Osteoblast (primary cell): ENCODE results near the gene WDFY4. TPM values are rescaled to one million over a fixed set of nuclear protein-coding genes. Genes with fewer than 3 reads are reported as not detected.

ENCODE experiments used
- DNase-seq: peaks from one replicate; pipeline ENCODE4 v3.0.0; 2011; ENCODE audit warnings: low spot score, mixed read lengths; ENCODE audit not compliant: insufficient read length; ENCODE audit errors: missing footprints
- H2AFZ ChIP-seq: 2 replicates; pipeline ENCODE4 v1.6.0; 2011; ENCODE audit warnings: mild to moderate bottlenecking, low read length
- H3K27ac ChIP-seq: 2 replicates; pipeline ENCODE4 v1.5.1; 2011; ENCODE audit warnings: mild to moderate bottlenecking, low read depth, low read length, moderate library complexity
- H3K27me3 ChIP-seq: 2 replicates; pipeline ENCODE4 v1.6.0; 2012; ENCODE audit warnings: mild to moderate bottlenecking, control low read depth, inconsistent platforms, low read length, moderate library complexity; ENCODE audit not compliant: insufficient read depth
- H3K36me3 ChIP-seq: 2 replicates; pipeline ENCODE4 v1.5.1; 2011; ENCODE audit warnings: mild to moderate bottlenecking, low read length, control low read depth, moderate library complexity; ENCODE audit not compliant: insufficient read depth
- H3K4me1 ChIP-seq: 2 replicates; pipeline ENCODE4 v1.5.1; 2011; ENCODE audit warnings: mild to moderate bottlenecking, low read length, control low read depth, moderate library complexity; ENCODE audit not compliant: insufficient read depth
- H3K4me2 ChIP-seq: 2 replicates; pipeline ENCODE4 v1.6.0; 2011; ENCODE audit warnings: mild to moderate bottlenecking, low read length; ENCODE audit not compliant: insufficient read depth
- H3K4me3 ChIP-seq: fragments of 200-600 bp; sonication (generic); 3 replicates; pipeline ENCODE4 v1.5.1; 2012; ENCODE audit warnings: mild to moderate bottlenecking, low read length, inconsistent platforms; ENCODE audit not compliant: insufficient read depth
- H3K79me2 ChIP-seq: 2 replicates; pipeline ENCODE4 v1.6.0; 2012; ENCODE audit warnings: mild to moderate bottlenecking, low read length, control low read depth, inconsistent platforms; ENCODE audit not compliant: insufficient read depth
- H3K9me3 ChIP-seq: 2 replicates; pipeline ENCODE4 v1.5.1; 2011; ENCODE audit warnings: low read depth, low read length, control low read depth
- H4K20me1 ChIP-seq: 2 replicates; pipeline ENCODE4 v1.6.0; 2012; ENCODE audit warnings: mild to moderate bottlenecking, low read length, control low read depth; ENCODE audit not compliant: insufficient read depth
- total RNA-seq: library from RNA; depleted of rRNA; stranded (reverse); fragments of >200 nt; gene quantifications from 2 replicates; pipeline ENCODE4 v1.2.3, GENCODE V29; 2012
- TF ChIP-seq, protein P1 (sequence below): IDR thresholded peaks from 2 replicates; pipeline ENCODE4 v1.5.1; 2011; ENCODE audit warnings: mild to moderate bottlenecking, low read depth, low read length, moderate library complexity; ENCODE audit errors: extremely low read depth

The WDFY4 gene
- total RNA-seq, 1 donor = 0.36 TPM

DNA sequence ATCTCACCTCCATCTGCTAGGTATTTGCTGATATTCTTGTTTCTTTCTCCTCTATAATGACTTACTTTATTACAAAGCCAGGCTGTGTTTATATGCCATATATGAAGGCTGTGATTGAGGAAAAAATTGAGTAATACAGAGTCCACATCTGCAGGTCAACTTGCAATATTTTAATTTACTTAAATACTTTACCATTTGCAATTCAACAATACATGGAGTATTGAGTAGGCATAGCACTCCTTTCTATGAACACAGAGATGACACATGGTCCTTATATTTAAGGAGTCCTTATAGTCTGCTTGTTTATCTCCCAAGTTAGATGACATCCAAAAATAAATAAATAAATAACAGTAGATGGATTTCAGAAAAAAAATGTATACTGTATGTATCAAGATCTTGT is 158.5 kb downstream of the WDFY4 start:
- Histone ChIP-seq H3K27me3 (peaks cover 11% of the 10 kb centered on the region), H3K4me3 (no peak overlapping the region), H2AFZ (no peak overlapping the region), H3K4me1 (no peaks in the 10 kb centered on the region), H3K9me3 (no peaks in the 10 kb centered on the region), H3K79me2 (no peaks in the 10 kb centered on the region), H3K4me2 (no peak overlapping the region), H3K36me3 (no peaks in the 10 kb centered on the region), H4K20me1 (no peaks in the 10 kb centered on the region), H3K27ac (no peak overlapping the region)
- DNase-seq = no peak
- TF ChIP-seq, protein P1, sequence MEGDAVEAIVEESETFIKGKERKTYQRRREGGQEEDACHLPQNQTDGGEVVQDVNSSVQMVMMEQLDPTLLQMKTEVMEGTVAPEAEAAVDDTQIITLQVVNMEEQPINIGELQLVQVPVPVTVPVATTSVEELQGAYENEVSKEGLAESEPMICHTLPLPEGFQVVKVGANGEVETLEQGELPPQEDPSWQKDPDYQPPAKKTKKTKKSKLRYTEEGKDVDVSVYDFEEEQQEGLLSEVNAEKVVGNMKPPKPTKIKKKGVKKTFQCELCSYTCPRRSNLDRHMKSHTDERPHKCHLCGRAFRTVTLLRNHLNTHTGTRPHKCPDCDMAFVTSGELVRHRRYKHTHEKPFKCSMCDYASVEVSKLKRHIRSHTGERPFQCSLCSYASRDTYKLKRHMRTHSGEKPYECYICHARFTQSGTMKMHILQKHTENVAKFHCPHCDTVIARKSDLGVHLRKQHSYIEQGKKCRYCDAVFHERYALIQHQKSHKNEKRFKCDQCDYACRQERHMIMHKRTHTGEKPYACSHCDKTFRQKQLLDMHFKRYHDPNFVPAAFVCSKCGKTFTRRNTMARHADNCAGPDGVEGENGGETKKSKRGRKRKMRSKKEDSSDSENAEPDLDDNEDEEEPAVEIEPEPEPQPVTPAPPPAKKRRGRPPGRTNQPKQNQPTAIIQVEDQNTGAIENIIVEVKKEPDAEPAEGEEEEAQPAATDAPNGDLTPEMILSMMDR = no peak

DNA sequence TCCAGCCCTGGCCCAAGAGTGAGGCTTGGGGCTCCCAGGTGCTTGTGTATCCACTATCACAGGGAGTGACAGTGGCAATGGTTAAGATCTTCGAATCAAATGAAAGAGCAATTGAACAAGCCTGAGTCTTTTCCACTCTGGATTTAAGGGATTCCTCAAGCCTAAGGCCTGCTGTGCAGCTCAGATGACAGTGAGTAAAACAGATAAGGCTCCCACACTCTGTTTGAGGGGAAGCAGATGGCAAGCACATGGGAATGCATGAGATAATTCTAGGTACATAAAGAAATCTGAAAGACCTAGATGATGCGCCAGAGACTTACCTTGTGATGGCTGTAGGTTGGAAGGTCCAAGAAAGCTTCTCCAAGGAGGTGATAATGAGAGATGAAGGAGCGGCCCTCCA is 159.9 kb downstream of the WDFY4 start:
- no peak overlapping the region for H3K4me2 ChIP-seq
- no peak overlapping the region for H2AFZ ChIP-seq
- peaks cover 11% of the 10 kb centered on the region for H3K27me3 ChIP-seq
- no peaks in the 10 kb centered on the region for H3K4me1 ChIP-seq
- TF ChIP-seq, protein P1 = no peak
- no peak overlapping the region for H3K27ac ChIP-seq
- no peak overlapping the region for H3K4me3 ChIP-seq
- H3K9me3 ChIP-seq = no peaks in the 10 kb centered on the region
- DNase-seq = peak; percentile 44
- H3K36me3 ChIP-seq = no peaks in the 10 kb centered on the region
- H3K79me2 ChIP-seq = no peaks in the 10 kb centered on the region
- no peaks in the 10 kb centered on the region for H4K20me1 ChIP-seq

DNA sequence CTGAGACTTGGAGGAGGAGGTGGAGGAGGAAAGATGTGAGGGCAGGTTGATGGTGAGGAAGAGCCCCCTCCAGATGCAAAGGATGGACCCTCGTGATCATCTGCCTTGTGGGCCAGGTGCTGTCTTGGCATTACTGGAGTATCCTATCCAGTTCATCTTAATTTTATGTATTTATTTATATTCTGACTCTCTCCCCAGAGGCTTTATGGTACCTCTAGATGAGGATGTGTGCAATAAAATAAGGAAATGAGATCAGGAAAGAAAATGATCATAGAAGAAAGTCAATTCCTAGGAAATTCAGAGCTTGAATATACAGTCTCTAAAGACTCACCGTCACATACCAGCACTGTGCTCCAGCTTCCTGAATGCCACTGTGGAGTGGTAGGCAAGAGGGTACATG is 160.8 kb downstream of the WDFY4 start:
- DNase-seq = no peak
- Histone ChIP-seq H3K4me1 (no peaks in the 10 kb centered on the region), H3K27me3 (peaks cover 8% of the 10 kb centered on the region), H4K20me1 (no peaks in the 10 kb centered on the region), H3K79me2 (no peaks in the 10 kb centered on the region), H3K27ac (no peak overlapping the region), H3K9me3 (no peaks in the 10 kb centered on the region), H2AFZ (no peak overlapping the region), H3K4me3 (no peak overlapping the region), H3K36me3 (no peaks in the 10 kb centered on the region), H3K4me2 (no peak overlapping the region)
- TF ChIP-seq, protein P1 = no peak

DNA sequence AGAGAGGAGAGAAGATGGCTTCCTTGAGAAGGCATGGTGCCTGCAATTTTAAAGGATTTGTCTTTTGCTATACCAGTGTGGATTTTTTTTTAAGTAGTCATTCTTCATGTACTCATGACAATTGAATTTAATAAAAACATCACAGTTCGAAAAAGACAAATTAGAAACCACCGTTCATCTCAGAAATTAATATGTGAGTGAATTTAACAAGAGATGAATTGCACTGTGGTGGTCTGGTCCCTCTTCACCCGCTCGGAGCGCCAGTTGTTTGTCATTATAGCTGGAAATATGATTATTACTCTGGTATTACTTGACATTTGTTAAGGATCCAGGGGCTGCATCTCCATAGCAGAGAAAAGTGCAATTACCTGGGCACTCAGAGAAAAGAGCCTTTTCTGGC is 163.0 kb downstream of the WDFY4 start:
- DNase-seq = no peak
- Histone ChIP-seq H3K79me2 (no peaks in the 10 kb centered on the region), H3K27me3 (peaks cover 2% of the 10 kb centered on the region), H3K4me3 (no peak overlapping the region), H4K20me1 (no peaks in the 10 kb centered on the region), H3K36me3 (no peaks in the 10 kb centered on the region), H3K4me2 (no peak overlapping the region), H3K27ac (no peak overlapping the region), H3K4me1 (no peaks in the 10 kb centered on the region), H2AFZ (no peak overlapping the region), H3K9me3 (no peaks in the 10 kb centered on the region)
- TF ChIP-seq, protein P1 = no peak
